Measurements from ENCODE around the gene FGF4. TPM values are rescaled to one million over a fixed set of nuclear protein-coding genes. Genes with fewer than 3 reads are reported as not detected.

FGF4 gene
- polyA plus RNA-seq, 2 donors: not detected

DNA sequence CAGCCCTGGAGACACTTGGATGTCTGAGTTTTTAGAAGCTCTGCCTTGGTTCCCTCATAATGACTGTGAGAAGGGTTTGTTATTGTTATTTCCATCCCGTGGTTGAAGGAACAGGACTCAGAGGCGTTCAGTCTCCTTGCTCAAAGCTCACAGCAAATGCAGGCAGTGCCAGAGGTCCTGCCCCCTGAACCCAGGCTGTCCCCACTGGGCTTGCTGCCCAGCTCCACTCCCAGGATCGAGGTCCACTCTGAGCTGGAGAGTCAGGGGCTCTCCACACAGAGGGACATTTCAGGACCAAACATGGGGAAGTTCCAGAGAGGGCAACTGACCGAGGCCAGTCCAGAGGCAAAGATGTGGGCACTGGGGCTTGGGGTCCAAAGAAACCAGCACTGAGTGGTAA is 14.8 kb downstream of the FGF4 start:
- Histone ChIP-seq H3K27me3 (ENCODE audit: control insufficient read depth in 1 of 2, insufficient read depth in 2 of 2, low read length in 2 of 2) (no peaks in the 10 kb centered on the region), H3K36me3 (ENCODE audit: control insufficient read depth in 2 of 2, insufficient read depth in 2 of 2, low read length in 1 of 2) (no peaks in the 10 kb centered on the region), H3K9me3 (ENCODE audit: control insufficient read depth in 2 of 2, insufficient read depth in 1 of 2, low read depth in 1 of 2, low read length in 1 of 2) (peaks cover 0 to 19% of the 10 kb centered on the region in 2 donors), H3K27ac (ENCODE audit: low read depth in 2 of 2, low read length in 1 of 2) (no peak overlapping the region), H3K4me3 (ENCODE audit: low read depth in 1 of 2, low read length in 2 of 2) (no peak overlapping the region), H3K4me1 (ENCODE audit: control insufficient read depth in 2 of 2, insufficient read depth in 2 of 2, low read length in 1 of 2) (no peaks in the 10 kb centered on the region)
- WGBS, 2 donors: 45 to 47% methylated on average over 4 of the region's 4 CpGs

- Histone ChIP-seq H3K36me3 (ENCODE audit: control insufficient read depth in 2 of 2, insufficient read depth in 2 of 2, low read length in 1 of 2) (no peaks in the 10 kb centered on the region), H3K27ac (ENCODE audit: low read depth in 2 of 2, low read length in 1 of 2) (no peak overlapping the region), H3K4me1 (ENCODE audit: control insufficient read depth in 2 of 2, insufficient read depth in 2 of 2, low read length in 1 of 2) (no peaks in the 10 kb centered on the region), H3K27me3 (ENCODE audit: control insufficient read depth in 1 of 2, insufficient read depth in 2 of 2, low read length in 2 of 2) (no peaks in the 10 kb centered on the region), H3K9me3 (ENCODE audit: control insufficient read depth in 2 of 2, insufficient read depth in 1 of 2, low read depth in 1 of 2, low read length in 1 of 2) (no peaks in the 10 kb centered on the region), H3K4me3 (ENCODE audit: low read depth in 1 of 2, low read length in 2 of 2) (no peak overlapping the region)
- 22 to 25% methylated on average over 4 of the region's 4 CpGs for WGBS, 2 donors
These were observed 22.3 kb downstream of the FGF4 start for GRCh38 chr11:69752890-69753289.

DNA sequence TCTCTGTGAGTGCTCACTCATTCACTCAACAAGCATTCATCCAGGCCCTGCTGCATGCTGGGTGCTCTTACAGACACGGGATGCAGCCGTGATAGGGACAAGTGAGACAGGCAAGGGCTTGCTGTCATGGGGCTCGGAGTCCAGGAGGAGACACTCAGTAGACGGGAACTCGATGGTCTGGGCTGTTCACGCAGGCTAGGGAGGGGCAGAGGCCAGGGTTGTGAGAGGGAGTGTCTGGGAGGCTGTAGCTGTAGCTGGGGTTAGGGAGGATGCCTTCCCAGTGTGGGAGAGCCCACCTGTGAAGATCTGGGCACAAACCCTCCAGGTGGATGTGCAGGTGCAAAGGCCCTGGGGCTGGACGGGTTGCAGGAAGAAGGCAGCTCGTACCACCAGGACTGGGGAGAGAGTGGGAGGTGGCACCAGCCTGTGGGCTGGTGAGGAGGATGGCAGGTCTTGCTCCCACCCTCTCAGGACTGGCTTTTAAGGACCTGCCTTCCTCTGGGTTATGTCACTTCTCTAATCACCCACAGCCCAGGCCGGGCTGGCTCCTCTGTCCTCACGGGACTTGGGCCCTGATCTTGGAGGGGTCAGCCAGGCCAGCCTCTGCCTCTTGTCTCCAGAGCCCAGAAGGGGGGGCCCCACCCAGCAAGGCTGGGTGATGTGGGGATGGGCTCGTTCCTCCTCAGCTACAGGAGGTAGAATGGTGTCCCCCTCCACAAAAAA is 24.1 kb downstream of the FGF4 start:
- peaks cover 0 to 5% of the 10 kb centered on the region in 2 donors for H3K27me3 ChIP-seq (ENCODE audit: control insufficient read depth in 1 of 2, insufficient read depth in 2 of 2, low read length in 2 of 2)
- no peak overlapping the region for H3K27ac ChIP-seq (ENCODE audit: low read depth in 2 of 2, low read length in 1 of 2)
- 62 to 68% methylated on average over 11 of the region's 11 CpGs for WGBS, 2 donors
- H3K4me3 ChIP-seq (ENCODE audit: low read depth in 1 of 2, low read length in 2 of 2): no peak overlapping the region
- no peaks in the 10 kb centered on the region for H3K36me3 ChIP-seq (ENCODE audit: control insufficient read depth in 2 of 2, insufficient read depth in 2 of 2, low read length in 1 of 2)
- H3K9me3 ChIP-seq (ENCODE audit: control insufficient read depth in 2 of 2, insufficient read depth in 1 of 2, low read depth in 1 of 2, low read length in 1 of 2): no peaks in the 10 kb centered on the region
- no peaks in the 10 kb centered on the region for H3K4me1 ChIP-seq (ENCODE audit: control insufficient read depth in 2 of 2, insufficient read depth in 2 of 2, low read length in 1 of 2)

- Histone ChIP-seq H3K4me1 (ENCODE audit: control insufficient read depth in 2 of 2, insufficient read depth in 2 of 2, low read length in 1 of 2) (no peaks in the 10 kb centered on the region), H3K4me3 (ENCODE audit: low read depth in 1 of 2, low read length in 2 of 2) (no peak overlapping the region), H3K9me3 (ENCODE audit: control insufficient read depth in 2 of 2, insufficient read depth in 1 of 2, low read depth in 1 of 2, low read length in 1 of 2) (no peaks in the 10 kb centered on the region), H3K27ac (ENCODE audit: low read depth in 2 of 2, low read length in 1 of 2) (no peak overlapping the region), H3K36me3 (ENCODE audit: control insufficient read depth in 2 of 2, insufficient read depth in 2 of 2, low read length in 1 of 2) (no peaks in the 10 kb centered on the region), H3K27me3 (ENCODE audit: control insufficient read depth in 1 of 2, insufficient read depth in 2 of 2, low read length in 2 of 2) (peaks cover 0 to 5% of the 10 kb centered on the region in 2 donors)
- 62 to 63% methylated on average over 10 to 11 of the region's 11 CpGs for WGBS, 2 donors
These were observed 24.9 kb downstream of the FGF4 start for GRCh38 chr11:69750108-69750850.

GRCh38 chr11:69748637-69749036 is 26.5 kb downstream of the FGF4 start:
- no peaks in the 10 kb centered on the region for H3K4me1 ChIP-seq (ENCODE audit: control insufficient read depth in 2 of 2, insufficient read depth in 2 of 2, low read length in 1 of 2)
- peaks cover 0 to 5% of the 10 kb centered on the region in 2 donors for H3K27me3 ChIP-seq (ENCODE audit: control insufficient read depth in 1 of 2, insufficient read depth in 2 of 2, low read length in 2 of 2)
- H3K9me3 ChIP-seq (ENCODE audit: control insufficient read depth in 2 of 2, insufficient read depth in 1 of 2, low read depth in 1 of 2, low read length in 1 of 2): no peaks in the 10 kb centered on the region
- no peak overlapping the region for H3K4me3 ChIP-seq (ENCODE audit: low read depth in 1 of 2, low read length in 2 of 2)
- no peaks in the 10 kb centered on the region for H3K36me3 ChIP-seq (ENCODE audit: control insufficient read depth in 2 of 2, insufficient read depth in 2 of 2, low read length in 1 of 2)
- WGBS, 2 donors: 79 to 85% methylated on average over 11 of the region's 11 CpGs
- H3K27ac ChIP-seq (ENCODE audit: low read depth in 2 of 2, low read length in 1 of 2): no peak overlapping the region

DNA sequence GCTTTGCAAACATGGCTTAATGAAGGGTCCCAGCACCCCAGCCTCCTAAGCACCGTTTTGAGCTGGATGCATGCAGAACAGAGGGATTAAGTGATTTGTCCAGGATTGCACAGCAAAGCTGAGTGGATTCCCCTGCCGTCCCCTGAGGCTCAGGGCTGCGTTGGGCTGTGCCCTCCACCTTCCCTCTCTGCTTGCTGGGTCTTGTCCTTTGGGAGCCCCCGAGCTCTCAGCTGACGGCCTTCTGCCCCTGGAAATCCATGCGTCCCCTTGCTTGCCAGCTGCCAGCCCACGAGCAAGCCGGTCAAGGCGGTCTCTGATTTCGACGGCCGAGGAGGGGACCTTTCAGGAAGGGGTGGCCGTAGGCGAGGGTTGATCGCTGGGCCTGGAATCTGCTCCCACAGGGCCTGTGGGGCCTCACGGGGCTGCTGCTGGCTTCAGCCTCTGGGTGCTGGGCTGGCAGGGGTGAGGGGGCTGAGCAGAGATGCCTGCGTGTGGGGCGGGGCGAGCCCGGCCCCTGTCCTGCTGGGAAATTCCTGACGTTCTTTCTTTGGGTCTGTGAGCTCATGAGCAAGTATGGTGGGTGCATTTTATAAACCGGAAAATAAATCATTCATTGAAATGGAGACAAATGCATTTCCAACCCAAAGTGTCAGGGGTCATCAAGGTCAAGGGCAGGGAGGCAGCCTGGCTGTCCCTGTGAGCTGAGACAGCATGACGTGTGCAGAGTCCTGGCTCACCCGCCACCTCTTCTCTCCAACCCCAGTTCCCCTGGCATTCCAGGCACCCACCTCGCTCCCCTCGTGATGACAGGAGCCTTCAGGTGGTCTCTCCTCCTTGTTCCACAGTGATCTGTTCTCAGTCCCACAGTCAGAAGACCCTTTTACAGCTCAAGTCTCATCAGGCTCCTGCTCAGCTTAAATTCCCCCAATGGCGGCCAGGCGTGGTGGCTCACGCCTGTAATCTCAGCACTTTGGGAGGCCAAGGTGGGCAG is 28.1 kb downstream of the FGF4 start:
- Histone ChIP-seq H3K36me3 (ENCODE audit: control insufficient read depth in 2 of 2, insufficient read depth in 2 of 2, low read length in 1 of 2) (no peaks in the 10 kb centered on the region), H3K9me3 (ENCODE audit: control insufficient read depth in 2 of 2, insufficient read depth in 1 of 2, low read depth in 1 of 2, low read length in 1 of 2) (no peaks in the 10 kb centered on the region), H3K27ac (ENCODE audit: low read depth in 2 of 2, low read length in 1 of 2) (no peak overlapping the region), H3K27me3 (ENCODE audit: control insufficient read depth in 1 of 2, insufficient read depth in 2 of 2, low read length in 2 of 2) (peaks cover 0 to 5% of the 10 kb centered on the region in 2 donors), H3K4me3 (ENCODE audit: low read depth in 1 of 2, low read length in 2 of 2) (no peak overlapping the region), H3K4me1 (ENCODE audit: control insufficient read depth in 2 of 2, insufficient read depth in 2 of 2, low read length in 1 of 2) (no peaks in the 10 kb centered on the region)
- 52 to 57% methylated on average over 29 of the region's 29 CpGs for WGBS, 2 donors

- Histone ChIP-seq H3K36me3 (ENCODE audit: control insufficient read depth in 2 of 2, insufficient read depth in 2 of 2, low read length in 1 of 2) (no peaks in the 10 kb centered on the region), H3K27me3 (ENCODE audit: control insufficient read depth in 1 of 2, insufficient read depth in 2 of 2, low read length in 2 of 2) (peaks cover 0 to 5% of the 10 kb centered on the region in 2 donors), H3K27ac (ENCODE audit: low read depth in 2 of 2, low read length in 1 of 2) (no peak overlapping the region), H3K9me3 (ENCODE audit: control insufficient read depth in 2 of 2, insufficient read depth in 1 of 2, low read depth in 1 of 2, low read length in 1 of 2) (no peaks in the 10 kb centered on the region), H3K4me3 (ENCODE audit: low read depth in 1 of 2, low read length in 2 of 2) (no peak overlapping the region), H3K4me1 (ENCODE audit: control insufficient read depth in 2 of 2, insufficient read depth in 2 of 2, low read length in 1 of 2) (no peaks in the 10 kb centered on the region)
- 71 to 73% methylated on average over 8 of the region's 8 CpGs for WGBS, 2 donors
These were observed 29.0 kb downstream of the FGF4 start for GRCh38 chr11:69746140-69746539.

DNA sequence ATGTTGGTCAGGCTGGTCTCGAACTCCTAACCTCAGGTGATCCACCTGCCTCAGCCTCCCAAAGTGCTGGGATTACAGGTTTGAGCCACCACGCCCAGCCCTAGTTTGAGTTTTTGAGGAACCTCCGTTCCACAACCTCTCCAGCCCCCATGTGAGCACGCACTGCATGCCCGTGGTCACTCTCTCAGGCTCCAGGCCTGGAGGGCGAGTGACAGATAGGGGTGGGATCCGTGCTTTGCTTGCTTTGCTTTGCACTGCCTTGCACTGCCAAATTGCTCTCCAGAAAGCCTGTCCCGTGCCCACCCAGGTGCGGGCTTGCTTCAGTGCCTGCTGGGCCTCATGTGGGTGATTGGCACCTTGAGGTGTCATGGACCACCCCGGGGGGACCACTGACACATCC is 29.9 kb downstream of the FGF4 start:
- Histone ChIP-seq H3K9me3 (ENCODE audit: control insufficient read depth in 2 of 2, insufficient read depth in 1 of 2, low read depth in 1 of 2, low read length in 1 of 2) (no peaks in the 10 kb centered on the region), H3K4me3 (ENCODE audit: low read depth in 1 of 2, low read length in 2 of 2) (no peak overlapping the region), H3K27ac (ENCODE audit: low read depth in 2 of 2, low read length in 1 of 2) (no peak overlapping the region), H3K27me3 (ENCODE audit: control insufficient read depth in 1 of 2, insufficient read depth in 2 of 2, low read length in 2 of 2) (peaks cover 0 to 5% of the 10 kb centered on the region in 2 donors), H3K36me3 (ENCODE audit: control insufficient read depth in 2 of 2, insufficient read depth in 2 of 2, low read length in 1 of 2) (no peaks in the 10 kb centered on the region), H3K4me1 (ENCODE audit: control insufficient read depth in 2 of 2, insufficient read depth in 2 of 2, low read length in 1 of 2) (no peaks in the 10 kb centered on the region)
- WGBS, 2 donors: 72 to 80% methylated on average over 10 of the region's 10 CpGs

- peaks cover 0 to 5% of the 10 kb centered on the region in 2 donors for H3K27me3 ChIP-seq (ENCODE audit: control insufficient read depth in 1 of 2, insufficient read depth in 2 of 2, low read length in 2 of 2)
- H3K27ac ChIP-seq (ENCODE audit: low read depth in 2 of 2, low read length in 1 of 2): no peak overlapping the region
- H3K4me1 ChIP-seq (ENCODE audit: control insufficient read depth in 2 of 2, insufficient read depth in 2 of 2, low read length in 1 of 2): no peaks in the 10 kb centered on the region
- no peaks in the 10 kb centered on the region for H3K36me3 ChIP-seq (ENCODE audit: control insufficient read depth in 2 of 2, insufficient read depth in 2 of 2, low read length in 1 of 2)
- 52 to 58% methylated on average over 7 of the region's 7 CpGs for WGBS, 2 donors
- H3K9me3 ChIP-seq (ENCODE audit: control insufficient read depth in 2 of 2, insufficient read depth in 1 of 2, low read depth in 1 of 2, low read length in 1 of 2): no peaks in the 10 kb centered on the region
- no peak overlapping the region for H3K4me3 ChIP-seq (ENCODE audit: low read depth in 1 of 2, low read length in 2 of 2)
These were observed 30.7 kb downstream of the FGF4 start for GRCh38 chr11:69744435-69744834.

Data from esophagus (tissue), 2 donors.